Vagina (tissue), 2 donors: ENCODE measurements around the gene RPS14.

Experiments
- POLR2A ChIP-seq, 2 donors: fragments of 450-650 bp; IDR thresholded peaks; one replicate each; pipeline ENCODE4 v1.6.1; 2017; ENCODE audit warnings: antibody characterized with exemption in 2 of 2, mild to moderate bottlenecking in 2 of 2, moderate library complexity in 2 of 2
- TF ChIP-seq, protein P1 (sequence below), 3 experiments: fragments of 450-650 bp in 2 of 3; fragments of 200-600 bp in 1 of 3; sonication (generic) in 1 of 3; IDR thresholded peaks; one replicate each; pipeline ENCODE4 v1.5.1; 2017 to 2019; ENCODE audit warnings: antibody characterized with exemption in 3 of 3, mild to moderate bottlenecking in 2 of 3, moderate library complexity in 2 of 3

- TF ChIP-seq POLR2A (IDR thresholded peaks at IDR 0.05), result no peak
- TF ChIP-seq, protein P1, sequence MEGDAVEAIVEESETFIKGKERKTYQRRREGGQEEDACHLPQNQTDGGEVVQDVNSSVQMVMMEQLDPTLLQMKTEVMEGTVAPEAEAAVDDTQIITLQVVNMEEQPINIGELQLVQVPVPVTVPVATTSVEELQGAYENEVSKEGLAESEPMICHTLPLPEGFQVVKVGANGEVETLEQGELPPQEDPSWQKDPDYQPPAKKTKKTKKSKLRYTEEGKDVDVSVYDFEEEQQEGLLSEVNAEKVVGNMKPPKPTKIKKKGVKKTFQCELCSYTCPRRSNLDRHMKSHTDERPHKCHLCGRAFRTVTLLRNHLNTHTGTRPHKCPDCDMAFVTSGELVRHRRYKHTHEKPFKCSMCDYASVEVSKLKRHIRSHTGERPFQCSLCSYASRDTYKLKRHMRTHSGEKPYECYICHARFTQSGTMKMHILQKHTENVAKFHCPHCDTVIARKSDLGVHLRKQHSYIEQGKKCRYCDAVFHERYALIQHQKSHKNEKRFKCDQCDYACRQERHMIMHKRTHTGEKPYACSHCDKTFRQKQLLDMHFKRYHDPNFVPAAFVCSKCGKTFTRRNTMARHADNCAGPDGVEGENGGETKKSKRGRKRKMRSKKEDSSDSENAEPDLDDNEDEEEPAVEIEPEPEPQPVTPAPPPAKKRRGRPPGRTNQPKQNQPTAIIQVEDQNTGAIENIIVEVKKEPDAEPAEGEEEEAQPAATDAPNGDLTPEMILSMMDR (IDR thresholded peaks at IDR 0.05), result no peak
These were observed 41.2 kb upstream of the RPS14 start for GRCh38 chr5:150490754-150491153.
